HPDE6-E6E7 (cell line): ENCODE results near the gene STARD13.

Source experiments
- DNase-seq: peaks from one replicate; pipeline ENCODE4 v3.0.0; 2011; ENCODE audit warnings: missing footprints; ENCODE audit errors: extremely low spot score

The STARD13 gene

GRCh38 chr13:33112766-33113165, 172.8 kb downstream of the STARD13 start:
- DNase-seq: no peak

GRCh38 chr13:33111414-33112110, 174.0 kb downstream of the STARD13 start:
- no peak for DNase-seq

- no peak for DNase-seq
Observed at GRCh38 chr13:33110713-33111413, 174.7 kb downstream of the STARD13 start.

GRCh38 chr13:33110386-33110712, 175.2 kb downstream of the STARD13 start:
- no peak for DNase-seq

- no peak for DNase-seq
Observed at GRCh38 chr13:33109801-33110200, 175.8 kb downstream of the STARD13 start.

GRCh38 chr13:33109271-33109697, 176.3 kb downstream of the STARD13 start:
- no peak for DNase-seq

- DNase-seq: no peak
Observed at GRCh38 chr13:33108620-33109019, 176.9 kb downstream of the STARD13 start.

GRCh38 chr13:33107361-33107760, 178.2 kb downstream of the STARD13 start:
- no peak for DNase-seq

- DNase-seq: no peak
Observed at GRCh38 chr13:33106656-33107360, 178.7 kb downstream of the STARD13 start.

GRCh38 chr13:33105387-33106005, 180.1 kb downstream of the STARD13 start:
- DNase-seq: no peak

GRCh38 chr13:33103457-33103856, 182.1 kb downstream of the STARD13 start:
- DNase-seq: no peak

GRCh38 chr13:33101835-33102234, 183.7 kb downstream of the STARD13 start:
- DNase-seq: no peak

GRCh38 chr13:33100886-33101285, 184.7 kb downstream of the STARD13 start:
- no peak for DNase-seq

GRCh38 chr13:33099860-33100259, 185.7 kb downstream of the STARD13 start:
- DNase-seq: no peak

- DNase-seq: no peak
Observed at GRCh38 chr13:33096886-33097605, 188.5 kb downstream of the STARD13 start.

GRCh38 chr13:33092073-33092987, 193.2 kb downstream of the STARD13 start:
- DNase-seq: no peak

- DNase-seq: no peak
Observed at GRCh38 chr13:33091415-33091774, 194.2 kb downstream of the STARD13 start.

GRCh38 chr13:33090755-33091414, 194.7 kb downstream of the STARD13 start:
- DNase-seq: no peak

GRCh38 chr13:33089311-33089710, 196.2 kb downstream of the STARD13 start:
- DNase-seq: no peak

- DNase-seq: no peak
Observed at GRCh38 chr13:33087790-33088189, 197.8 kb downstream of the STARD13 start.
